ENCODE measurements around the gene FUT7.

Gene FUT7

GRCh38 chr9:136980669-136981478, 51.0 kb downstream of the FUT7 start:
- DNase-seq: no peak
